Activated CD4-positive, alpha-beta T cell treated with anti-CD3 and anti-CD28 coated beads, Interleukin-2, amount 10 ng/mL, durations not matched to agents 7 days and 5 days (primary cell): ENCODE data around the gene FARP2. TPM values are rescaled to one million over a fixed set of nuclear protein-coding genes. Genes with fewer than 3 reads are reported as not detected.

ENCODE experiments used
- CTCF ChIA-PET: fragments of 350-600 bp; sonication (Branson Sonifier 250); formaldehyde crosslinking; loops from one replicate; lab custom pipeline; 2021; ENCODE audit warnings: antibody characterized with exemption; lab: Charles Lee
- POLR2A ChIA-PET: fragments of 350-600 bp; sonication (Branson Sonifier 250); formaldehyde crosslinking; loops from one replicate; lab custom pipeline; 2021; ENCODE audit warnings: antibody characterized with exemption; lab: Charles Lee
- DNase-seq: peaks from one replicate; pipeline ENCODE4 v3.0.0-alpha.2; 2020
- H3K27ac Mint-ChIP-seq: one replicate; pipeline ENCODE4 v1.8.0; 2021; ENCODE audit warnings: mild to moderate bottlenecking, moderate library complexity, mixed read lengths
- H3K27me3 Mint-ChIP-seq: one replicate; pipeline ENCODE4 v1.8.0; 2021; ENCODE audit warnings: mixed read lengths
- H3K36me3 Mint-ChIP-seq: one replicate; pipeline ENCODE4 v1.8.0; 2021; ENCODE audit warnings: low read depth, mixed read lengths
- H3K4me1 Mint-ChIP-seq: one replicate; pipeline ENCODE4 v1.8.0; 2021; ENCODE audit warnings: mixed read lengths
- H3K4me3 Mint-ChIP-seq: one replicate; pipeline ENCODE4 v1.8.0; 2021; ENCODE audit warnings: mild to moderate bottlenecking, moderate library complexity, mixed read lengths
- H3K9me3 Mint-ChIP-seq: one replicate; pipeline ENCODE4 v1.8.0; 2021; ENCODE audit warnings: mixed read lengths
- total RNA-seq, 2 experiments: library from RNA; stranded (reverse); gene quantifications; one replicate each; pipeline ENCODE4 v1.2.3, GENCODE V29; 2021

FARP2 gene
- total RNA-seq, 2 experiments from 2014 or later: 18.2 to 18.4 TPM

DNA sequence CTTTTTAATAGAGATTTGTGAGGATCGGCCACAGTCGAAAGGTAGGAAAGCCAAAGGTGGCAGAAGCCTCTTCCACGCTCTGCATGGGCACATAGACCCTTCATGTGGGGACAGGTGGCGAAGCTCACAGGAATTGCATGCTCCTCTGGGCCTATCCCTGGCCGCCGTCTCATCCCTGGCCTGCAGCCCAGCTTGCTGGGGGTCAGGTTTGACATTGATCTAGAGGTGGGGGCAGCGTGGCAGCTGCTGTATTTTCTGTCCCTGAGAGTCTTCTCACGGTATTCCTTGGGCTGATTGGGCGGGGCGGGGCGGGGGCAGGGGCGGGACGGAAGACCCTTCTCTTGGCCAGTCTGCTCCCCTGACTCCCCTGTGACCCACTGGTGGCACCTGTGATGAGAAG, 103.4 kb downstream of the FARP2 start:
- ChIA-PET CTCF (interaction anchor here (0.6 to 1.1 kb wide), 3 partner anchors 13 to 1941 kb away, joined by 3 to 5 read pairs (median 3); no protein-coding TSS in a partner anchor), POLR2A (no interaction called here)
- Mint-ChIP-seq H3K27me3 (peaks cover 10% of the 10 kb centered on the region), H3K4me1 (no peaks in the 10 kb centered on the region), H3K4me3 (no peak overlapping the region), H3K27ac (no peak overlapping the region), H3K9me3 (no peaks in the 10 kb centered on the region), H3K36me3 (no peaks in the 10 kb centered on the region)
- DNase-seq: no peak

DNA sequence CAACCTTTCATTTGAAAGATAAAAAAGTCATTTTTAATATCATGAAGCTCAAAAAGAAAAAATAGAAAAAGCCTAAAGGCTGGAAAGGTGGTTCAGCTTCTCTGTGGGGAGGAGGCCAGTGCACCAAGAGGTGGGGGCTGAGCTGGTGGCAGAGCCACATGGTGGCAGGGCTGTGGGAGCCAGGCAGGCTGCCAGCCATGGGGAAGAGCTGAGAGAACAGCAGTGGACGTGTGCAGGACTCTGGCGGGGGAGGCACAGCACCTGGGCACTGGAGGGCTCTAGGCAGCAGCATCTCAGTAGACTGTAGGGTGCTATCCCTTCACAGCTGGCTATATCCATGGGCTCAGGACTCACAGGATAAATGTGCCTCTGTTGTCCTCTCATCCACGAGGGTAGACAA, 104.5 kb downstream of the FARP2 start:
- ChIA-PET POLR2A (no interaction called here), CTCF (interaction anchor here (1.1 kb wide), 2 partner anchors 14 to 17 kb away, joined by 3 to 5 read pairs; no protein-coding TSS in a partner anchor)
- H3K27ac Mint-ChIP-seq: no peak overlapping the region
- no peaks in the 10 kb centered on the region for H3K9me3 Mint-ChIP-seq
- peaks cover 5% of the 10 kb centered on the region for H3K27me3 Mint-ChIP-seq
- DNase-seq: no peak
- H3K4me3 Mint-ChIP-seq: no peak overlapping the region
- no peaks in the 10 kb centered on the region for H3K4me1 Mint-ChIP-seq
- H3K36me3 Mint-ChIP-seq: no peaks in the 10 kb centered on the region

DNA sequence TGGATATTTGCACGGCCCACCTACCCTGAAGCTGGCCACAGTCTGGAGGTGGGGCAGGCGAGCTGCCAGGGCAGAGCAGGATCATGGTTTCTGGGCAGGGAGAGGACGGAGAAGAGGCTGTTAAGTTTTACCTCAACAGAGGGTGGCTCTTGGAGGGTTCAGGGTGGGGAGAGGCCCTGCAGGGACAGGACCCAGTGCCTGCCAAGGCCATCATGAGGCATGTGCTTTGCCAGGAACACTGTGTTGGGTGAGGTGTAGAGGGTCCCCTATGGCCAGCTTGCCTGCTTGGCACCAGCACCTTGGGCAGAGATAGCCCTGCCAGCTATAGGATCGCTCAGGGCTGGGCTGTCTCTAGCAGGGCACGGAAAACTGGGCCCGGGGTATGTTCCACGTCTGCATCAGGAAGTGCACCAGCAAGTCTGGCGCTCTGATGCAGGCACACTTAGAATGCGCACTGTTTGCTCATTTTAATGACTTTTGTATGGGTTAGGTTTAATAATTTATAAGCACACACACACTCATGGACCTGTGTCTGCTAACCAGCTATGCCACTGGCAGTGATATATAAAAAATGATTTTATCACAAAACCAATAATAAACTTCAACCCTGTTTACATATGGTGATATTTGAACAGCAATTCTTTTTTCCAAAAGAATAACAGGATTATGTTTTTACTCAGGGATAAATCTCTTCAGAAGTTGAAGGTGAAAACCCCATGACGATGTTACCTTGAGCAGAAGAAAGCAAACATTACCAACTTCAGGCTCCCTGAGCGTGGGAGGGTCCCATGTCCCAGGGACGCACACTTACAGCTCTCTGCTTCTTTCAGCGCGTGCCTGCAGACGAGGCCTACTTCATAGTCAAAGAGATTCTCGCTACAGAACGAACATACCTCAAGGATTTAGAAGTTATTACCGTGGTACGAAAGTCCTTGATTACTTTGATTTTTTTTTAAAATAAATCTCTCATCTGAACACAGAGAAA, 105.9 kb downstream of the FARP2 start:
- POLR2A ChIA-PET: no interaction called here
- Mint-ChIP-seq H3K4me3 (no peak overlapping the region), H3K9me3 (no peaks in the 10 kb centered on the region), H3K27me3 (no peaks in the 10 kb centered on the region), H3K27ac (no peak overlapping the region), H3K36me3 (no peaks in the 10 kb centered on the region), H3K4me1 (no peaks in the 10 kb centered on the region)
- no peak for DNase-seq
- CTCF ChIA-PET: interaction anchor here (0.7 kb wide), 1 partner anchor 10 kb away, joined by 3 read pairs; no protein-coding TSS in a partner anchor

DNA sequence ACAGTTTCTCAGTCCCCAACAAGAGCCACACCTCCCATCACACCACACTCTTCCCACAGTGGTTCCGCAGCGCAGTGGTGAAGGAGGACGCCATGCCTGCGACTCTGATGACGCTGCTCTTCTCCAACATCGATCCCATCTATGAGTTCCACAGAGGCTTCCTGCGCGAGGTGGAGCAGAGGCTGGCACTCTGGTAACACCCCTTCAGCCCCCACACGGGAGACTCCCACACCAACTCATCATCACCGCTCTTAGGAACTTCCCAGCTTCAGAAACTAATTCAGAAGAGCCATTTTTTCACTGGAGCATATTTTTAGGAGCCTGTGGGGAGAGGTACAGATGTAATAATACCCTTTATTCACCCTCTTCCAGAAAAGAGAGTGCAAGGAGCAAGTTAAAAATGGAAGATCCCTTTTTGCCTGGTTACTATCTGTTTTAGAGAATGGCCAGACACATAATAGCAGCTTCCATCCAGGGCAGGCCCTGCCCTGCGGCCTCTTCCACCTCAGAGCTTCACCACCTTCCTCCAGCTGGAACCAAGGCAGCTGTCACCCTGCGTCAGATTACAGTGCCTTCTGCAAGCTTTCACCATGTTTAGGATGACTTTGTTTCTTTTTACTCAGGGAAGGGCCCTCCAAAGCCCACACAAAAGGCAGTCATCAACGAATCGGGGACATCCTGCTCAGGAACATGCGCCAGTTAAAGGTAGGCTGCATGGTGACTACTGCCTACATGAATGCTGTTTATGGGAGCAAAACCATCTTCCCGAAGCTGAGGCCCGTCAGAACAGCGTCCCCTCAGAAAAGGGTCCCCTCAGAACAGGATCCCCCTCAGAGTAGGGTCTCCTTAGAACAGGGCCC, 107.4 kb downstream of the FARP2 start:
- H3K4me1 Mint-ChIP-seq: no peaks in the 10 kb centered on the region
- no peak for DNase-seq
- ChIA-PET CTCF (interaction anchor here (0.5 kb wide), 1 partner anchor 53 kb away, joined by 3 read pairs; no protein-coding TSS in a partner anchor), POLR2A (no interaction called here)
- H3K4me3 Mint-ChIP-seq: no peak overlapping the region
- no peak overlapping the region for H3K27ac Mint-ChIP-seq
- H3K27me3 Mint-ChIP-seq: no peaks in the 10 kb centered on the region
- H3K36me3 Mint-ChIP-seq: no peaks in the 10 kb centered on the region
- no peaks in the 10 kb centered on the region for H3K9me3 Mint-ChIP-seq

DNA sequence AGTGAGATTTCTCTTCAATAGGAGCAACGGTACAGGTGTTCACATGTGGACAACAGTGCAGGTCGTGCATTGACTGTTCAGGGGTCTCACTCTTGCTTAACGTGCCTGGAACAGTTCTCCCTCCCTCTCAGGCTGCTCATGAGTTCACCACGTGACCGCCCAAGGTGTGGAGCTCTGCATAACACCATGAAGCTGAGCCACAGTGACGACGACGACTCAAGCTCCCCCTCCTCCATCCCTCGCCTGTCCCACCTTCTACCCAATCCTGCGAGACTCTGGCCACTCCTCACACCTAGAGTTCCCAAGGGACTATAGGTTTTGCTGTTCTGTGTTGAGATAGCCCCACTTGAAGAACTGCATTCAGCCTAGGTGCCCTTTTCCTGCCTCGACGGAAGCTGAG, 109.5 kb downstream of the FARP2 start:
- H3K36me3 Mint-ChIP-seq: no peaks in the 10 kb centered on the region
- no peak overlapping the region for H3K4me3 Mint-ChIP-seq
- ChIA-PET CTCF (no interaction called here), POLR2A (no interaction called here)
- H3K4me1 Mint-ChIP-seq: peaks cover 8% of the 10 kb centered on the region
- no peaks in the 10 kb centered on the region for H3K9me3 Mint-ChIP-seq
- no peak for DNase-seq
- no peaks in the 10 kb centered on the region for H3K27me3 Mint-ChIP-seq
- no peak overlapping the region for H3K27ac Mint-ChIP-seq

DNA sequence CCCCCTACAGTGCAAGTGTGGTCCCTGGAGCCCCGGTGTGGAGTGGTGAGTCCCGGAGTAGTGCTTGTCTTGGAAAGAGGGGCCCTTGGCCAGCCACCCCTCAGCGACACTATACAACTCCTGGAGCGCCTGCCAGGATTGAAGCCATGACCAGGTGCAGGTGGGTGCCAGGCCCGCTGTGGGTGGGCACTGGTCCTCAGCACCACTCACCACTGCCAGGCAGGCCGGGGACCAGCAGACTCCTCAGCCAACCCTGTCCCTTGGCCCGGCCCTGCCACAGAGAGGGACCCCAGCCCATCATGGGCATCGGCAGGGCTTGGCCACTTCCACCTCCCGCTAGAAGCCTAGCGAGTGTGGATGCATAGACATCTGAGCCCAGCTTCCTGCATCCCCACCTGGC, 110.1 kb downstream of the FARP2 start:
- Mint-ChIP-seq H3K9me3 (no peaks in the 10 kb centered on the region), H3K27ac (no peak overlapping the region), H3K36me3 (no peaks in the 10 kb centered on the region), H3K4me3 (no peak overlapping the region), H3K27me3 (no peaks in the 10 kb centered on the region), H3K4me1 (peaks cover 8% of the 10 kb centered on the region)
- ChIA-PET POLR2A (no interaction called here), CTCF (no interaction called here)
- DNase-seq: no peak

DNA sequence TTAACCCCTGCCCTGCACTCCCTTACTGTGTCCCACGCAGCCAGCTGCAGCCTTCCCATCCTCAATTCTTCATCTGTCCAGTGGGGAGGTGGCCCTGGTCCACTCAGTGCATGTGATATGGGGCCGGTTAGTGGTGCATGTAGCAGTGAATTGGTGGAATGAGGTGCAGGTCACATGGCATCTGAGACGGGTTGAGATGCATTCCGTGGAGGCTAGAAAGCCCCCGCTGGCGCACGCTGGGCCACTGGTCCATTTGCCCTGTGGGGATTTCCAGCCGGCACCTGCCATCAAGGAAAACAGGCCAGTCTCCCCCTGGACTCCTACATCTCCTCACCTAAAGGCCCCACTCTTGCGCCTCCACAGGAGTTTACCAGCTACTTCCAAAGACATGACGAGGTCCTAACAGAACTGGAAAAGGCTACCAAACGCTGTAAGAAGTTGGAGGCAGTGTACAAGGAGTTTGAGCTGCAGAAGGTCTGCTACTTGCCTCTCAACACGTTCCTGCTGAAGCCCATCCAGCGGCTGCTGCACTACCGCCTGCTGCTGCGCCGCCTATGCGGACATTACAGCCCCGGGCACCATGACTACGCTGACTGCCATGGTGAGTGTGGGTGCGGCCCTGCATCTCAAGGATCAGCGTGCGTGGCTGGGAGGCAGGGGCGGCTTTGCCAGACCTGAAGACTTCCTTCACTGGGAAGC, 111.8 kb downstream of the FARP2 start:
- peaks cover 12% of the 10 kb centered on the region for H3K27me3 Mint-ChIP-seq
- H3K9me3 Mint-ChIP-seq: no peaks in the 10 kb centered on the region
- DNase-seq: no peak
- H3K4me1 Mint-ChIP-seq: peaks cover 8% of the 10 kb centered on the region
- POLR2A ChIA-PET: no interaction called here
- no peak overlapping the region for H3K4me3 Mint-ChIP-seq
- H3K27ac Mint-ChIP-seq: no peak overlapping the region
- no peaks in the 10 kb centered on the region for H3K36me3 Mint-ChIP-seq
- CTCF ChIA-PET: interaction anchor here (1.4 kb wide), 1 partner anchor 8 kb away, joined by 3 read pairs; no protein-coding TSS in a partner anchor

DNA sequence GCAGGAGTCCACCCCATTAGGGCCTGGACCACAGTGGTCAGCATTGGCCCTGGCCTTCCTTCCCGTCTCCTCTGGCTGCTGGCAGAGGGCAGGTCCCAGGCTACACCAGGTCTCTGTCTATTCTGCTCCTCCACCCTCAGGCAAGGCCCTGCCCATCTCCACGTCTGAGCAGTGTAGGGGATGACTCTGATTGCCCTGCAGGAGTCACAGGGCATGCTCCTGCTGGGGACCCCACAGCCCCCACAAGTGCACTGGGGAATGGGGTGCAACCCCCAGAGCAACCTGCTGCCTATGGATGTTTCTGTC, 112.3 kb downstream of the FARP2 start:
- Mint-ChIP-seq H3K27me3 (peaks cover 17% of the 10 kb centered on the region), H3K4me3 (no peak overlapping the region), H3K9me3 (no peaks in the 10 kb centered on the region), H3K27ac (no peak overlapping the region), H3K4me1 (peaks cover 8% of the 10 kb centered on the region), H3K36me3 (no peaks in the 10 kb centered on the region)
- CTCF ChIA-PET: no interaction called here
- DNase-seq: no peak
- POLR2A ChIA-PET: no interaction called here

DNA sequence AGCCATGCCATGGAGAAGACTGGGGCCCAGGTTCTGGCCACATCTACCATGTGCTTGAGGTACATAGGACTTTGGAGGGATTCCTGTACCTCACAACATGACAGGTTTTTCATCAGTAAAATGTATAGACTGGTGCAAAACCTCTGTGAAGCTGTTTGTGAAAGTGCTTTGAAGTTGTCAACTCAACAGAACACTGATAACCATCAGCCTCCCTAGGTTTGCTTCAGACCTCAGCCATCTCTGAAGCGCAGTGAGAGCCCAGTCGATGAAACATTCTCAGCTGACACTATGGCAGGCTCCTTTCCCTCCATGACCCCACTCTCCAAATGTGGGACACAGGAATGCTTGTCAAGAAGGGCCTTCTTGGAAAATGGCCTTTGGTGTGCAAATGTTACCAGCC, 113.7 kb downstream of the FARP2 start:
- no peaks in the 10 kb centered on the region for H3K9me3 Mint-ChIP-seq
- H3K36me3 Mint-ChIP-seq: no peaks in the 10 kb centered on the region
- DNase-seq: peak; percentile 28
- CTCF ChIA-PET: no interaction called here
- peaks cover 8% of the 10 kb centered on the region for H3K4me1 Mint-ChIP-seq
- peaks cover 19% of the 10 kb centered on the region for H3K27me3 Mint-ChIP-seq
- no peak overlapping the region for H3K4me3 Mint-ChIP-seq
- no peak overlapping the region for H3K27ac Mint-ChIP-seq
- POLR2A ChIA-PET: no interaction called here

DNA sequence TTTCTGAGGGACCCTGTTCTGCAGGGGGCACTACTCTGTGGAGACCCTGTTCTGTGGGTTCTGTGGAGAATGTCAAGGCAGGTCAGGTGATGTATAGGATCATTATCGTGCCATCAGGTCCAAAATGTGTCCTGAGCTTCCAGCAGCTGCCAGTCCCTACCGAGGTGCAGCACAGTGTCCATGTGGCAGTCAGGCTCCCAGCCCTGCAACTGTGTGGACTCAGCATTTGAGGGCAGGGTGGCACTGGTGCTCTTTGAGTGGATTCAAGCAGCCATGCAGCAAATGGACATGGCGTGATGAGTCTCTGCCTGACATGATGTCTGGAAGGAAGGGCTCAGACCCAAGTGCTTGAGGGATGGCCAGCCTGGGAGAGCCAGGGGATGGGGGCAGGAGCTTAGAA, 117.3 kb downstream of the FARP2 start:
- DNase-seq: no peak
- peaks cover 19% of the 10 kb centered on the region for H3K27me3 Mint-ChIP-seq
- ChIA-PET CTCF (no interaction called here), POLR2A (no interaction called here)
- H3K27ac Mint-ChIP-seq: no peak overlapping the region
- no peaks in the 10 kb centered on the region for H3K36me3 Mint-ChIP-seq
- H3K9me3 Mint-ChIP-seq: no peaks in the 10 kb centered on the region
- no peak overlapping the region for H3K4me3 Mint-ChIP-seq
- peaks cover 8% of the 10 kb centered on the region for H3K4me1 Mint-ChIP-seq

DNA sequence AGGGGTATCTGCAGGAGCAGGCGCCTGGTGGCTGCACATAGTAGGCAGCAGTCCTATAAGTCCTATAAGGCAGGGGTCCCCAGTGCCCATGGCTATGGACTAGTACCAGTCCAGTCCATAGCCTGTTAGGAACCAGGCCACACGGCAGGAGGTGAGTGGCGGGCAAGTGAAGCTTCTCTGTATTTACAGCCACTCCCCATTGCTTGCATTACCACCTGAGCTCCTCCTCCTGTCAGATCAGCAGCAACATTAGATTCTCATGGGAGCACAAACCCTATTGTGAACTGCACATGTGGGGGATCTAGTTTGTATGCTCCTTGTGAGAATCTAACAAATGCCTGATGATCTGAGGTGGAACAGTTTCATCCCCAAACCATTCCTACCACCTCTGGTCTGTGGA, 119.2 kb downstream of the FARP2 start:
- Mint-ChIP-seq H3K27me3 (peaks cover 19% of the 10 kb centered on the region), H3K4me3 (no peak overlapping the region)
- POLR2A ChIA-PET: no interaction called here

DNA sequence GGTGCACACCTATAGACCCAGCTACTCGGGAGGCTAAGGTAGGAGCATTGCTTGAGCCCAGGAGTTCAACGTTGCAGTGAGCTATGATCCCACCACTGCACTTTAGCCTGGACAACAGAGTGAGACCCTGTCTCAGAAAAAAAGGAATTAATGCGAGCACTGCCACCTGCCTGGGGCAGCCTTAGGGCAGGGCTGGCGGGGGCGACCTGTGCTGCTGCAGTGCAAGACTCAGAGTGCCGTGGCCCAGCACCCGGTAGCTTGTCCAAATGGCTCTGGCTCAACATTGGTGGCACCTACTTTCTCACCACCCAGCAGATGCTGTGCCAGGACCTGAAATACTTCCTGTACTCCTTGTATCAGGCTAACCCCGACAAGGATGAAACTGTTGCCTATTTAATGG, 122.1 kb downstream of the FARP2 start:
- Mint-ChIP-seq H3K27me3 (peaks cover 4% of the 10 kb centered on the region), H3K36me3 (no peaks in the 10 kb centered on the region), H3K9me3 (no peaks in the 10 kb centered on the region), H3K4me1 (no peaks in the 10 kb centered on the region), H3K27ac (no peak overlapping the region), H3K4me3 (no peak overlapping the region)
- ChIA-PET POLR2A (no interaction called here), CTCF (interaction anchor here (1.2 kb wide), 1 partner anchor 18 kb away, joined by 5 read pairs; no protein-coding TSS in a partner anchor)
- DNase-seq: no peak

More for the DNA sequence above, 119.2 kb downstream of the FARP2 start:
- Mint-ChIP-seq H3K9me3 (no peaks in the 10 kb centered on the region), H3K27ac (no peak overlapping the region), H3K36me3 (no peaks in the 10 kb centered on the region), H3K4me1 (peaks cover 1% of the 10 kb centered on the region)
- CTCF ChIA-PET: interaction anchor here (0.8 to 1.4 kb wide), 2 partner anchors 8 to 42 kb away, joined by 3 to 5 read pairs; no protein-coding TSS in a partner anchor
- DNase-seq: no peak
